Common myeloid progenitor, CD34-positive (primary cell): ENCODE data around the gene PRR23E.

Experiments used
- CTCF ChIA-PET: fragments of 350-600 bp; sonication (Branson Sonifier 250); formaldehyde crosslinking; loops from one replicate; lab custom pipeline; 2021; ENCODE audit warnings: antibody characterized with exemption; lab: Charles Lee
- POLR2A ChIA-PET: fragments of 350-600 bp; sonication (Branson Sonifier 250); formaldehyde crosslinking; loops from one replicate; lab custom pipeline; 2021; ENCODE audit warnings: antibody characterized with exemption; lab: Charles Lee
- DNase-seq, 3 donors: peaks; one replicate each; pipeline versions ENCODE4 v3.0.0 to v3.0.0-alpha.2; 2013
- H3K27ac ChIP-seq, 2 experiments: 1 replicate in 1 of 2; 2 replicates in 1 of 2; pipeline ENCODE4 v1.7.0; 2013; ENCODE audit warnings: inconsistent platforms in 2 of 2, low read length in 2 of 2, mild to moderate bottlenecking in 2 of 2, low read depth in 1 of 2, moderate library complexity in 1 of 2; ENCODE audit not compliant: severe bottlenecking in 2 of 2, insufficient read depth in 1 of 2, poor library complexity in 1 of 2
- H3K27me3 ChIP-seq, 5 experiments: replicated peaks in 2 of 5; 1 replicate in 3 of 5; 2 replicates in 2 of 5; pipeline versions ENCODE4 v1.6.1 to v1.7.0; 2013; ENCODE audit warnings: low read length in 4 of 5, mild to moderate bottlenecking in 2 of 5, moderate library complexity in 2 of 5, inconsistent platforms in 1 of 5; ENCODE audit not compliant: insufficient read depth in 5 of 5, control insufficient read depth in 4 of 5
- H3K36me3 ChIP-seq, 4 experiments: 1 replicate in 2 of 4; 2 replicates in 2 of 4; pipeline versions ENCODE4 v1.6.1 to v1.7.0; 2013; ENCODE audit warnings: low read length in 3 of 4, control low read depth in 1 of 4, mild to moderate bottlenecking in 1 of 4; ENCODE audit not compliant: control insufficient read depth in 4 of 4, insufficient read depth in 4 of 4
- H3K4me1 ChIP-seq, 4 experiments: 1 replicate in 3 of 4; 2 replicates in 1 of 4; pipeline versions ENCODE4 v1.6.1 to v1.7.1; 2013; ENCODE audit warnings: low read length in 3 of 4, mild to moderate bottlenecking in 3 of 4, control low read depth in 1 of 4, inconsistent platforms in 1 of 4, moderate library complexity in 1 of 4; ENCODE audit not compliant: control insufficient read depth in 4 of 4, insufficient read depth in 4 of 4; ENCODE audit errors: control extremely low read depth in 1 of 4
- H3K4me3 ChIP-seq, 7 experiments: 1 replicate in 4 of 7; 2 replicates in 3 of 7; pipeline versions ENCODE4 v1.5.1 to v1.7.0; 2013; ENCODE audit warnings: mild to moderate bottlenecking in 7 of 7, low read length in 6 of 7, moderate library complexity in 6 of 7, inconsistent platforms in 2 of 7, low read depth in 2 of 7, control low read depth in 1 of 7; ENCODE audit not compliant: insufficient read depth in 4 of 7, control insufficient read depth in 1 of 7; ENCODE audit errors: extremely low read depth in 1 of 7
- H3K9me3 ChIP-seq, 5 experiments: 1 replicate in 4 of 5; 2 replicates in 1 of 5; pipeline versions ENCODE4 v1.6.1 to v1.7.1; 2013; ENCODE audit warnings: low read length in 4 of 5, mild to moderate bottlenecking in 2 of 5, inconsistent platforms in 1 of 5, low read depth in 1 of 5, moderate library complexity in 1 of 5; ENCODE audit not compliant: control insufficient read depth in 4 of 5, insufficient read depth in 2 of 5; ENCODE audit errors: control extremely low read depth in 1 of 5
- WGBS: methylation state at CpG from one replicate; pipeline ENCODE4 v1.1.5; 2013; ENCODE audit not compliant: insufficient coverage; 5-methylcytosine and 5-hydroxymethylcytosine counted together

PRR23E gene

GRCh38 chr3:127193775-127194174 lies 844 bp downstream of the PRR23E start:
- Histone ChIP-seq H3K36me3 (no peaks in the 10 kb centered on the region), H3K9me3 (peaks cover 1 to 14% (median 9%) of the 10 kb centered on the region in 5 experiments), H3K27me3 (peaks cover 0 to 42% (median 5%) of the 10 kb centered on the region in 5 experiments), H3K4me1 (no peaks in the 10 kb centered on the region), H3K4me3 (no peak overlapping the region), H3K27ac (no peak overlapping the region)
- WGBS, result 20% methylated on average over 1 of the region's 3 CpGs
- CTCF ChIA-PET, result no interaction called here
- POLR2A ChIA-PET, result no interaction called here
- no peak for DNase-seq

DNA sequence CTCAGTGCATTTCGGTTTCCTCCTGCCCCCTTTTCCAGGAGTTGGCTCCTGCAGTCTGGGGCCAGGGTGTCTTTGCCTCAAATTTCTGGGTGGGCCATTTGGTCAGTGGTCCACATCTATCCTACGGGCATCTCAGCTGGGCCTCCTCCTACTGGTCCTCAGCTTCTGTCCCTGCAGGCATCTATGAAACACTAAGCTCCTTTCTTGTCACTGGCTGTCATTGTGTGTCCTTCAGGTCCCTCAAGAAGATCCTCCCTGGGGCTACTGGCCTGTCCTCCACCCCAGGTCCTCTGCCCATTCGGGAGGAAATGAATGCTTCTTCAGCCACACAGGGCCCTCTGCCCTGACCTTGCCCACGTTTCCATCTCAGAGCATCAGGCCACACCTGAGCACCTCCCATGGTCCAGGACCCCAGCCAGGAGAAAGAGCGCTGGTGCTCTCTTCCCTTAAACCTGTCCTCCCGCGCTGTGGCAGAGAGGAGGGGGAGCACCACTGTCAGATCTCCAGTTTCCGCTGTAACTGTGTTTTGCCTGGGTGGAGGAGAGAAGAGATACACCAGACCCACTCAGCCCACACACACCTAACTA lies 1.8 kb downstream of the PRR23E start:
- Histone ChIP-seq H3K4me1 (no peaks in the 10 kb centered on the region), H3K9me3 (peaks cover 1 to 14% (median 9%) of the 10 kb centered on the region in 5 experiments), H3K27me3 (peaks cover 0 to 42% (median 7%) of the 10 kb centered on the region in 5 experiments), H3K4me3 (no peak overlapping the region), H3K27ac (no peak overlapping the region), H3K36me3 (no peaks in the 10 kb centered on the region)
- DNase-seq, result no peak
- CTCF ChIA-PET, result no interaction called here
- POLR2A ChIA-PET, result no interaction called here
- WGBS, result 84% methylated on average over 3 of the region's 8 CpGs

GRCh38 chr3:127195417-127195816 lies 2.5 kb downstream of the PRR23E start:
- no peak overlapping the region for H3K4me3 ChIP-seq
- peaks cover 1 to 14% (median 9%) of the 10 kb centered on the region in 5 experiments for H3K9me3 ChIP-seq
- no peak for DNase-seq
- H3K36me3 ChIP-seq, result no peaks in the 10 kb centered on the region
- H3K4me1 ChIP-seq, result no peaks in the 10 kb centered on the region
- H3K27ac ChIP-seq, result no peak overlapping the region
- peaks cover 0 to 49% (median 8%) of the 10 kb centered on the region in 5 experiments for H3K27me3 ChIP-seq
- POLR2A ChIA-PET, result no interaction called here
- CTCF ChIA-PET, result no interaction called here
- 93% methylated on average over 5 of the region's 6 CpGs for WGBS

GRCh38 chr3:127196002-127196401 lies 3.1 kb downstream of the PRR23E start:
- WGBS, result 100% methylated on average over 1 of the region's 2 CpGs
- no peaks in the 10 kb centered on the region for H3K36me3 ChIP-seq
- POLR2A ChIA-PET, result no interaction called here
- peaks cover 0 to 52% (median 10%) of the 10 kb centered on the region in 5 experiments for H3K27me3 ChIP-seq
- CTCF ChIA-PET, result no interaction called here
- no peak overlapping the region for H3K4me3 ChIP-seq
- H3K27ac ChIP-seq, result no peak overlapping the region
- DNase-seq, result no peak
- no peaks in the 10 kb centered on the region for H3K4me1 ChIP-seq
- H3K9me3 ChIP-seq, result peaks cover 1 to 11% (median 9%) of the 10 kb centered on the region in 5 experiments

DNA sequence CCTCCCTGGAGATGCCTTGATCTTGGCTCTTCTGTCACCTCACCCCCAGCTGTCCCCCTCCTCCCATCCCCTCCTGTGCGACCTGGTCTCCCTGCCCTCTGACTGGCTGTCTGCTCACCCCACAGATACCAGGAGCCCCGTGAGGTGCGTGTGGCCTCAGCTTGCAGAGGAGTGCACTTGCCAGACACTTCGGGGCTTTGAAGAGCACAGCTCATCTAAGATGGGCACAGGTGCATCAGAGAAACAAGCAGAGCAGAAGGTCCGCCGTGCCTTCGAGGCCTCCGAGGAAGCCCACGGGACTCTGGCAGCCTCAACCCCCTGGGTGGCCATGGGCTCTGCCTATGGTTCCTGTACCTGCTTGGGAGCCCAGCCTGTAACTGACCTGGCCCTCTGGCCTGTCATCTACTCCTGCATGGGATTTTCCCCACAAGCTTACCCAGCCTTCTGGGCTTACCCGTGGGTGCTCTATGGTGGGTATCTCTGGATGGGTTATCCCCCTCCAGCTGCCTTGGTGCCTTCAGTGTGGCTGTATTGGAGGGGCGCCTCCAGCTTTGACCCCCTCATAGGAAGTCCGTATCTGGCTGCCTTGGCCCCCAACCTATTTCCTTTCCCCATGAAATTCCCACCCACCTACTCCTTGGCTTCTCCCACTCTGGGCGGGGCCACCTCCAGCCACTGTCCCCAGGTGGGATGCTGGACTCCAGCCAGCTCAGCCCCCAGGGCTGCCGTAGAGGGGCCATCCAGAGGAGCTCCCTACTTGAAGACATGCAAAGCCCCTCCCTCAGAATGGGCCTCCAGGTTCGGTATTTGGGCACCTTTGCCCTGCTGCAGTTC lies 3.8 kb downstream of the PRR23E start:
- peaks cover 0 to 11% (median 9%) of the 10 kb centered on the region in 5 experiments for H3K9me3 ChIP-seq
- 86% methylated on average over 11 of the region's 15 CpGs for WGBS

DNA sequence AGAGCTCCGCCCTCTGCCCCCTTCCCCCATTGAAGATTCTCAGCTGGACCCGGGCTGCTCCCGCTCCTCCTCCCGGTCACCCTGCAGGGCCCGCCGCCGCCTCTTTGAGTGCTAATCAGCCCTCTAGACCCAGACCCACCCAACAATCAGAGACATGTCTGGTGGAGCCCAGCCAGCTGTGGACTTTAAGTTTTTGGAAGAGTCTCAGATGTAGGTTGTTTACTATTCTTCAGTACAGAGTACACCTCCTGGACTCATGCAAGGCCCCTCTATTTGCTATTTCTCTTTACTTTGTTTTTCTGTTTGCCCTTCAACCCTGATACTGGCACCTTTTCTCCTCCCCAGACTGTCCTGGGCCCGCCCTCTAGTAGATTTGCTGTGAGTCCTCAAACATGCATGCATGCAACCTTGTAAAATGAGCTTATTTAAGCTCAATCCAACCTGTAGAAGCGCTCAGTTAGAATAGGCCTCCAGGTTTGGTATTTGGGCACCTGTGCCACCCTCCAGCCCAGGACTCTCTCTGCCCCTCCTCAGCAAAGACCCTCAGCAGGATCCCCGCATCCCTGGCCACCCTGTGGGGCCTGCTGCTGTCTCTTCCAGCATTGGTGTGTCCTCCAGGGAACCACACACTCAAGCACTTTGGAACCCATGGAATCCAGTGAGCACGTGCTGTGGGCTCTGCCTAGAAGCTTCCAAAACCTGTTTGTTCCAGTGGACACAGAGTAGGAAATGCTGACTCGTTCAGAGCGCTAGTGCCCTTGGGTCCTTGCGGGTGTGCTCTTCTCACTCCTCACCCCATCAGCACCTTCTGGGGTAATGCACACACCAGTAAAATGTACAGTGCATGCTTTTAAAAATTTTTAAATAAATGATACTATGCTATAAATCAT lies 4.6 kb downstream of the PRR23E start:
- peaks cover 0 to 7% (median 4%) of the 10 kb centered on the region in 5 experiments for H3K9me3 ChIP-seq
- H3K27ac ChIP-seq, result no peak overlapping the region
- ChIA-PET CTCF (no interaction called here), POLR2A (interaction anchor here (0.6 kb wide), 1 partner anchor 351 kb away, joined by 5 read pairs; no protein-coding TSS in a partner anchor)
- H3K4me1 ChIP-seq, result no peaks in the 10 kb centered on the region
- H3K27me3 ChIP-seq, result peaks cover 0 to 49% (median 10%) of the 10 kb centered on the region in 5 experiments
- no peak overlapping the region for H3K4me3 ChIP-seq
- whole genome bisulfite sequencing, result 51% methylated on average over 11 of the region's 14 CpGs
- no peaks in the 10 kb centered on the region for H3K36me3 ChIP-seq
- no peak for DNase-seq

More for the DNA sequence above, 3.8 kb downstream of the PRR23E start:
- Histone ChIP-seq H3K27me3 (peaks cover 0 to 52% (median 10%) of the 10 kb centered on the region in 5 experiments), H3K4me3 (no peak overlapping the region), H3K4me1 (no peaks in the 10 kb centered on the region), H3K36me3 (no peaks in the 10 kb centered on the region), H3K27ac (no peak overlapping the region)
- ChIA-PET POLR2A (no interaction called here), CTCF (no interaction called here)
- no peak for DNase-seq
